CD4-positive, alpha-beta T cell (primary cell): Measurements from ENCODE around the gene ADAMTS3. TPM values are rescaled to one million over a fixed set of nuclear protein-coding genes. Genes with fewer than 3 reads are reported as not detected.

ENCODE experiments used
- ATAC-seq: fragments of 200-7000 bp; cut with Tn5 transposase; one replicate; pipeline ENCODE4 v1.10.0; 2022; ENCODE audit warnings: mild to moderate bottlenecking; ENCODE audit not compliant: poor library complexity
- CTCF ChIA-PET: fragments of 350-600 bp; sonication (Branson Sonifier 250); formaldehyde crosslinking; loops from one replicate; lab custom pipeline; 2021; ENCODE audit warnings: antibody characterized with exemption, inconsistent platforms; lab: Charles Lee
- POLR2A ChIA-PET: fragments of 350-600 bp; sonication (Branson Sonifier 250); formaldehyde crosslinking; loops from one replicate; lab custom pipeline; 2021; ENCODE audit warnings: antibody characterized with exemption, inconsistent platforms; lab: Charles Lee
- DNase-seq, 14 experiments: peaks; one replicate each; pipeline ENCODE4 v3.0.0-alpha.2; 2013 to 2020; ENCODE audit warnings: mixed read lengths in 2 of 14
- H3K27ac ChIP-seq, 2 donors: one replicate each; pipeline versions ENCODE4 v1.5.1 to v1.7.0; 2013; ENCODE audit warnings: low read length in 2 of 2, low read depth in 1 of 2, mild to moderate bottlenecking in 1 of 2
- H3K27me3 ChIP-seq, 2 experiments: 1 replicate in 1 of 2; 2 replicates in 1 of 2; pipeline versions ENCODE4 v1.6.1 to v1.7.0; 2013; ENCODE audit warnings: low read length in 2 of 2, control low read depth in 1 of 2, mild to moderate bottlenecking in 1 of 2, moderate library complexity in 1 of 2; ENCODE audit not compliant: insufficient read depth in 2 of 2, control insufficient read depth in 1 of 2
- H3K36me3 ChIP-seq: one replicate; pipeline ENCODE4 v1.6.1; 2013; ENCODE audit warnings: low read length, control low read depth; ENCODE audit not compliant: insufficient read depth
- H3K4me1 ChIP-seq: one replicate; pipeline ENCODE4 v1.6.1; 2013; ENCODE audit warnings: low read length, control low read depth; ENCODE audit not compliant: insufficient read depth
- H3K4me3 ChIP-seq: one replicate; pipeline ENCODE4 v1.5.1; 2013; ENCODE audit warnings: mild to moderate bottlenecking, low read length, moderate library complexity
- H3K9me3 ChIP-seq, 2 experiments: 1 replicate in 1 of 2; 2 replicates in 1 of 2; pipeline versions ENCODE4 v1.6.1 to v1.7.0; 2013; ENCODE audit warnings: low read length in 2 of 2, mild to moderate bottlenecking in 2 of 2, control low read depth in 1 of 2, moderate library complexity in 1 of 2; ENCODE audit not compliant: control insufficient read depth in 1 of 2, insufficient read depth in 1 of 2
- H3K27ac Mint-ChIP-seq: one replicate; pipeline ENCODE4 v1.8.0; 2020; ENCODE audit warnings: mixed read lengths
- H3K27me3 Mint-ChIP-seq: one replicate; pipeline ENCODE4 v1.8.0; 2021; ENCODE audit warnings: mixed read lengths
- H3K36me3 Mint-ChIP-seq: one replicate; pipeline ENCODE4 v1.8.0; 2021; ENCODE audit warnings: low read depth, mixed read lengths
- H3K4me1 Mint-ChIP-seq: one replicate; pipeline ENCODE4 v1.8.0; 2021; ENCODE audit warnings: low read depth, mixed read lengths
- H3K4me3 Mint-ChIP-seq: one replicate; pipeline ENCODE4 v1.8.0; 2020; ENCODE audit warnings: mild to moderate bottlenecking, mixed read lengths
- H3K9me3 Mint-ChIP-seq: one replicate; pipeline ENCODE4 v1.8.0; 2020; ENCODE audit warnings: mixed read lengths
- CTCF ChIP-seq: fragments of 200-600 bp; IDR thresholded peaks from one replicate; pipeline ENCODE4 v1.8.0; 2022; ENCODE audit warnings: antibody characterized with exemption, mild to moderate bottlenecking
- intact Hi-C, 2 experiments: fragments of 100-400 bp; cut with DNase I in 1 of 2; cut with micrococcal nuclease in 1 of 2; formaldehyde crosslinking; loops; one replicate each; pipeline versions ENCODE4 v1.15.1 to v1.9.0; 2023 to 2025; cut with DNase I, micrococcal nuclease
- total RNA-seq, 174 experiments: library from RNA in 2 of 174; stranded (reverse) in 2 of 174; gene quantifications; one replicate each; pipeline ENCODE4 v1.2.3 and lab custom pipeline; 2021 to 2026

Gene ADAMTS3
- total RNA-seq, 2 experiments from 2014 or later: not detected

- ChIA-PET POLR2A (no interaction called here), CTCF (no interaction called here)
- no peaks in the 10 kb centered on the region for H3K9me3 ChIP-seq
- H3K4me1 ChIP-seq: no peaks in the 10 kb centered on the region
- intact Hi-C loops: no loop called here
- TF ChIP-seq CTCF: no peak
- H3K36me3 ChIP-seq: no peaks in the 10 kb centered on the region
- Mint-ChIP-seq H3K4me3 (no peak overlapping the region), H3K36me3 (no peaks in the 10 kb centered on the region), H3K4me1 (no peaks in the 10 kb centered on the region), H3K27ac (no peak overlapping the region), H3K9me3 (no peaks in the 10 kb centered on the region), H3K27me3 (no peaks in the 10 kb centered on the region)
- no peaks in the 10 kb centered on the region for H3K27me3 ChIP-seq
- ATAC-seq: no peak
- no peak overlapping the region for H3K4me3 ChIP-seq
- no peak for DNase-seq
- H3K27ac ChIP-seq: no peak overlapping the region
Observed at GRCh38 chr4:72531768-72532290, 37.2 kb downstream of the ADAMTS3 start.

GRCh38 chr4:72531322-72531721 lies 37.7 kb downstream of the ADAMTS3 start:
- Histone ChIP-seq H3K27me3 (no peaks in the 10 kb centered on the region), H3K27ac (no peak overlapping the region), H3K36me3 (no peaks in the 10 kb centered on the region), H3K4me1 (no peaks in the 10 kb centered on the region), H3K4me3 (no peak overlapping the region), H3K9me3 (no peaks in the 10 kb centered on the region)
- Mint-ChIP-seq H3K27me3 (no peaks in the 10 kb centered on the region), H3K9me3 (no peaks in the 10 kb centered on the region), H3K4me1 (no peaks in the 10 kb centered on the region), H3K36me3 (no peaks in the 10 kb centered on the region), H3K27ac (no peak overlapping the region), H3K4me3 (no peak overlapping the region)
- ATAC-seq (no peak), DNase-seq (no peak)
- ChIA-PET POLR2A (no interaction called here), CTCF (no interaction called here)
- intact Hi-C loops: no loop called here
- TF ChIP-seq CTCF: no peak

DNA sequence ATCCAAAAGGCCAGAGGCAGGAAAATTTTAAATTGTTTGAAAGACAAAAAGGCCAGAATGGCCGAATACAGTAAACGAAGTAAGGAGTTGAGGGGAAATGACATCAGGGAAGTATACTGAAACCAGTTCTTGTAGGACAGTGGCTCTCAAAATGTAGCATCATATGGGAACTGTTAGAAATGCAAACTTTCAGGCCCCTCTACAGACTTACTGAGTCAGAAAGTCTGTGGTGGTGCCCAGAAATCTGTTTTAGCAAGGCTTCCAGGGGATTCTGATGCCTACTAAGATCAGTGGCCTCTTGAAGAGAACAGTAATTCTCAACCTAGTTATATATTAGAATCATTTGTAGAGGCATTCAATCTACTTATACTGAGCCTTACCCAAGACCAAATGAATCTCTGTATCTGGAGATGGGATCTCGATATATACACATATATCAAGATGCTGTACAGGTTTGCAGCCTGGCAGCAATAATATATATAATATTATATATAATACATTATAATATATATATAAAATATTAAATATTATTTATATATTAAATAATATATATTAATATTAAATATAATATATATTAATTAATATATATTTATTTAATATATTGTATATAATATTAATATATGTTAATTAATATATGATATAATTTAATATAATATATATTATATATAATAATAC lies 39.7 kb downstream of the ADAMTS3 start:
- no peaks in the 10 kb centered on the region for H3K9me3 Mint-ChIP-seq
- no peak overlapping the region for H3K27ac Mint-ChIP-seq
- intact Hi-C loops: no loop called here
- no peaks in the 10 kb centered on the region for H3K36me3 Mint-ChIP-seq
- Histone ChIP-seq H3K27ac (no peak overlapping the region), H3K27me3 (no peaks in the 10 kb centered on the region), H3K4me1 (no peaks in the 10 kb centered on the region), H3K4me3 (no peak overlapping the region), H3K36me3 (no peaks in the 10 kb centered on the region), H3K9me3 (no peaks in the 10 kb centered on the region)
- ChIA-PET POLR2A (no interaction called here), CTCF (no interaction called here)
- DNase-seq (no peak), ATAC-seq (no peak)
- no peaks in the 10 kb centered on the region for H3K4me1 Mint-ChIP-seq
- no peak overlapping the region for H3K4me3 Mint-ChIP-seq
- no peak for TF ChIP-seq CTCF
- peaks cover 9% of the 10 kb centered on the region for H3K27me3 Mint-ChIP-seq
